Activated B cell treated with CpG ODN at 0.5 μM for 24 hours (primary cell): Measurements from ENCODE around the gene SUZ12. TPM values are rescaled to one million over a fixed set of nuclear protein-coding genes. Genes with fewer than 3 reads are reported as not detected.
"Not testable (repeated sequence)": the region's sequence is repeated elsewhere in the genome, so short reads cannot be mapped to it uniquely, and the experiment has no call there.

Source experiments
- ATAC-seq: fragments of 200-7000 bp; cut with Tn5 transposase; one replicate; pipeline ENCODE4 v1.10.0; 2021; ENCODE audit warnings: low read depth, mild to moderate bottlenecking, moderate library complexity
- CTCF ChIA-PET: fragments of 350-600 bp; sonication (Branson Sonifier 250); formaldehyde crosslinking; loops from one replicate; lab custom pipeline; 2021; ENCODE audit warnings: antibody characterized with exemption; lab: Charles Lee
- POLR2A ChIA-PET: fragments of 350-600 bp; sonication (Branson Sonifier 250); formaldehyde crosslinking; loops from one replicate; lab custom pipeline; 2021; ENCODE audit warnings: antibody characterized with exemption; lab: Charles Lee
- DNase-seq: peaks from one replicate; pipeline ENCODE4 v3.0.0; 2022
- H3K27ac Mint-ChIP-seq: one replicate; pipeline ENCODE4 v1.8.0; 2020; ENCODE audit warnings: mixed read lengths
- H3K27me3 Mint-ChIP-seq: one replicate; pipeline ENCODE4 v1.8.0; 2021; ENCODE audit warnings: mixed read lengths
- H3K36me3 Mint-ChIP-seq: one replicate; pipeline ENCODE4 v1.8.0; 2021; ENCODE audit warnings: low read depth, mixed read lengths
- H3K4me1 Mint-ChIP-seq: one replicate; pipeline ENCODE4 v1.8.0; 2021; ENCODE audit warnings: mixed read lengths
- H3K4me3 Mint-ChIP-seq: one replicate; pipeline ENCODE4 v1.8.0; 2020; ENCODE audit warnings: mild to moderate bottlenecking, mixed read lengths
- H3K9me3 Mint-ChIP-seq: one replicate; pipeline ENCODE4 v1.8.0; 2020; ENCODE audit warnings: mixed read lengths
- intact Hi-C: fragments of 100-400 bp; cut with micrococcal nuclease; formaldehyde crosslinking; loops from one replicate; pipeline ENCODE4 v1.15.1; 2024
- total RNA-seq: library from RNA; stranded (reverse); gene quantifications from 2 replicates; pipeline ENCODE4 v1.2.3, GENCODE V29; 2022
- TF ChIP-seq, protein P1 (sequence below): fragments of 200-600 bp; IDR thresholded peaks from one replicate; pipeline ENCODE4 v1.8.0; 2022; ENCODE audit warnings: antibody characterized with exemption, mild to moderate bottlenecking

Gene SUZ12
- total RNA-seq, 1 donor from 2014 or later = 38.2 TPM

- TF ChIP-seq, protein P1, sequence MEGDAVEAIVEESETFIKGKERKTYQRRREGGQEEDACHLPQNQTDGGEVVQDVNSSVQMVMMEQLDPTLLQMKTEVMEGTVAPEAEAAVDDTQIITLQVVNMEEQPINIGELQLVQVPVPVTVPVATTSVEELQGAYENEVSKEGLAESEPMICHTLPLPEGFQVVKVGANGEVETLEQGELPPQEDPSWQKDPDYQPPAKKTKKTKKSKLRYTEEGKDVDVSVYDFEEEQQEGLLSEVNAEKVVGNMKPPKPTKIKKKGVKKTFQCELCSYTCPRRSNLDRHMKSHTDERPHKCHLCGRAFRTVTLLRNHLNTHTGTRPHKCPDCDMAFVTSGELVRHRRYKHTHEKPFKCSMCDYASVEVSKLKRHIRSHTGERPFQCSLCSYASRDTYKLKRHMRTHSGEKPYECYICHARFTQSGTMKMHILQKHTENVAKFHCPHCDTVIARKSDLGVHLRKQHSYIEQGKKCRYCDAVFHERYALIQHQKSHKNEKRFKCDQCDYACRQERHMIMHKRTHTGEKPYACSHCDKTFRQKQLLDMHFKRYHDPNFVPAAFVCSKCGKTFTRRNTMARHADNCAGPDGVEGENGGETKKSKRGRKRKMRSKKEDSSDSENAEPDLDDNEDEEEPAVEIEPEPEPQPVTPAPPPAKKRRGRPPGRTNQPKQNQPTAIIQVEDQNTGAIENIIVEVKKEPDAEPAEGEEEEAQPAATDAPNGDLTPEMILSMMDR = no peak
- no peak overlapping the region for H3K4me3 Mint-ChIP-seq
- no peaks in the 10 kb centered on the region for H3K27me3 Mint-ChIP-seq
- intact Hi-C loops = no loop called here
- no peak for ATAC-seq
- no peaks in the 10 kb centered on the region for H3K4me1 Mint-ChIP-seq
- no peak overlapping the region for H3K27ac Mint-ChIP-seq
- H3K9me3 Mint-ChIP-seq = no peaks in the 10 kb centered on the region
- POLR2A ChIA-PET = no interaction called here
- DNase-seq = no peak
- peaks cover 32% of the 10 kb centered on the region for H3K36me3 Mint-ChIP-seq
- CTCF ChIA-PET = no interaction called here
Observed at GRCh38 chr17:32033223-32033622, 96.4 kb downstream of the SUZ12 start.

- H3K4me1 Mint-ChIP-seq, intact Hi-C loops, H3K27me3 Mint-ChIP-seq, POLR2A ChIA-PET, H3K4me3 Mint-ChIP-seq, H3K27ac Mint-ChIP-seq, ATAC-seq, CTCF ChIA-PET, H3K9me3 Mint-ChIP-seq, DNase-seq: not testable (repeated sequence)
- H3K36me3 Mint-ChIP-seq = peaks cover 36% of the 10 kb centered on the region
Observed at GRCh38 chr17:32033812-32034211, 97.0 kb downstream of the SUZ12 start.

- POLR2A ChIA-PET, intact Hi-C loops, H3K4me3 Mint-ChIP-seq, ATAC-seq, DNase-seq, H3K27me3 Mint-ChIP-seq, H3K4me1 Mint-ChIP-seq, CTCF ChIA-PET, H3K9me3 Mint-ChIP-seq, H3K27ac Mint-ChIP-seq: not testable (repeated sequence)
- peaks cover 38% of the 10 kb centered on the region for H3K36me3 Mint-ChIP-seq
Observed at GRCh38 chr17:32040246-32040645, 103.4 kb downstream of the SUZ12 start.

- ATAC-seq, intact Hi-C loops, H3K27me3 Mint-ChIP-seq, H3K27ac Mint-ChIP-seq, H3K9me3 Mint-ChIP-seq, DNase-seq, CTCF ChIA-PET, H3K4me1 Mint-ChIP-seq, H3K4me3 Mint-ChIP-seq, POLR2A ChIA-PET: not testable (repeated sequence)
- H3K36me3 Mint-ChIP-seq = peaks cover 29% of the 10 kb centered on the region
Observed at GRCh38 chr17:32041306-32041875, 104.6 kb downstream of the SUZ12 start.

- peaks cover 24% of the 10 kb centered on the region for H3K36me3 Mint-ChIP-seq
- H3K4me1 Mint-ChIP-seq, DNase-seq, H3K9me3 Mint-ChIP-seq, CTCF ChIA-PET, H3K4me3 Mint-ChIP-seq, H3K27me3 Mint-ChIP-seq, H3K27ac Mint-ChIP-seq, ATAC-seq, POLR2A ChIA-PET, intact Hi-C loops: not testable (repeated sequence)
Observed at GRCh38 chr17:32042266-32042665, 105.5 kb downstream of the SUZ12 start.

GRCh38 chr17:32045611-32046010 lies 108.8 kb downstream of the SUZ12 start:
- intact Hi-C loops, DNase-seq, H3K27ac Mint-ChIP-seq, CTCF ChIA-PET, ATAC-seq, POLR2A ChIA-PET, H3K4me1 Mint-ChIP-seq, H3K27me3 Mint-ChIP-seq, H3K4me3 Mint-ChIP-seq, H3K9me3 Mint-ChIP-seq: not testable (repeated sequence)
- H3K36me3 Mint-ChIP-seq = peaks cover 25% of the 10 kb centered on the region

DNA sequence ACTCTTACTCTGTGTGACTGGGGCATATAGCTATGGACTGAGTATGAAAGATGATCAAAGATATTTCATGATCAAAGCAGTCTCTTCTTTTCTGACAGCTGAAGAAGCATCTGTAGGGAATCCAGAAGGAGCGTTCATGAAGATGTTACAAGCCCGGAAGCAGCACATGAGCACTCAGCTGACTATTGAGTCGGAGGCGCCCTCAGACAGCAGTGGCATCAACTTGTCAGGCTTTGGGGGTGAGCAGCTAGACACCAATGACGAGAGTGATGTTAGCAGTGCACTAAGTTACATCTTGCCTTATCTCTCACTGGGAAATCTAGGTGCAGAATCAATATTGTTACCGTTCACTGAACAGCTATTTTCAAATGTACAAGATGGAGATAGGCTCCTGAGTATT lies 110.9 kb downstream of the SUZ12 start:
- ATAC-seq, H3K4me1 Mint-ChIP-seq, POLR2A ChIA-PET, H3K27me3 Mint-ChIP-seq, H3K27ac Mint-ChIP-seq, H3K9me3 Mint-ChIP-seq, DNase-seq, CTCF ChIA-PET, intact Hi-C loops, H3K4me3 Mint-ChIP-seq: not testable (repeated sequence)
- H3K36me3 Mint-ChIP-seq = peaks cover 23% of the 10 kb centered on the region

Other genes with a start within 250 kb of the SUZ12 start
- gene COPRS, start 77.8 kb upstream of the SUZ12 start, total RNA-seq = 27.0 and 28.8 TPM in 2 replicates
- 117 and 124 TPM in 2 replicates for gene UTP6, start 35.3 kb upstream of the SUZ12 start, total RNA-seq
- 13.8 and 19.5 TPM in 2 replicates for gene LRRC37B, start 70.4 kb downstream of the SUZ12 start, total RNA-seq
- gene RHOT1, start 205.5 kb downstream of the SUZ12 start, total RNA-seq = 14.8 and 16.2 TPM in 2 replicates